ENCODE data around the gene HMCES. TPM values are rescaled to one million over a fixed set of nuclear protein-coding genes. Genes with fewer than 3 reads are reported as not detected.

Gene HMCES
- total RNA-seq, 2 experiments from 2014 or later, result 54.5 to 57.8 TPM

- peaks cover 3% of the 10 kb centered on the region for H3K36me3 Mint-ChIP-seq (ENCODE audit: low read depth)
- DNase-seq (peak; percentile 40), ATAC-seq (peak; percentile 32)
- no peak overlapping the region for H3K4me3 Mint-ChIP-seq
- POLR2A ChIA-PET, result interaction anchor here (1.8 to 8.3 kb wide), 3 partner anchors 11 to 133 kb away, joined by 5 to 108 read pairs (median 28); partner anchors contain the start of gene HMCES
- no peak for TF ChIP-seq CTCF (IDR thresholded peaks at IDR 0.05)
- peak overlapping the region; percentile 48 for H3K27ac Mint-ChIP-seq
- intact Hi-C loops (cut with micrococcal nuclease), result loop anchor here (5.0 kb wide), 1 partner anchor 35 kb away; the partner anchor contains the start of gene HMCES
- CTCF ChIA-PET, result interaction anchor here (0.5 to 1.2 kb wide), 3 partner anchors 29 to 498 kb away, joined by 3 to 4 read pairs (median 3); no protein-coding TSS in a partner anchor
- H3K9me3 Mint-ChIP-seq, result no peaks in the 10 kb centered on the region
- H3K27me3 Mint-ChIP-seq, result no peaks in the 10 kb centered on the region
- peaks cover 37% of the 10 kb centered on the region for H3K4me1 Mint-ChIP-seq (ENCODE audit: low read depth)
Measured at GRCh38 chr3:129312021-129312639, 33.5 kb downstream of the HMCES start.

- no peak overlapping the region for H3K27ac Mint-ChIP-seq
- peaks cover 3% of the 10 kb centered on the region for H3K36me3 Mint-ChIP-seq (ENCODE audit: low read depth)
- H3K9me3 Mint-ChIP-seq, result no peaks in the 10 kb centered on the region
- CTCF ChIA-PET, result no interaction called here
- TF ChIP-seq CTCF (IDR thresholded peaks at IDR 0.05), result no peak
- H3K27me3 Mint-ChIP-seq, result no peaks in the 10 kb centered on the region
- no peak for DNase-seq
- peaks cover 39% of the 10 kb centered on the region for H3K4me1 Mint-ChIP-seq (ENCODE audit: low read depth)
- ATAC-seq, result no peak
- H3K4me3 Mint-ChIP-seq, result peak overlapping the region; percentile 1
- POLR2A ChIA-PET, result interaction anchor here (1.0 to 8.3 kb wide), 5 partner anchors 12 to 126 kb away, joined by 3 to 108 read pairs (median 6); partner anchors contain the start of genes HMCES, IFT122 and MBD4
- intact Hi-C loops (cut with micrococcal nuclease), result loop anchor here (5.0 kb wide), 1 partner anchor 36 kb away; the partner anchor contains the start of gene HMCES
Measured at GRCh38 chr3:129312671-129313414, 34.2 kb downstream of the HMCES start.

GRCh38 chr3:129313415-129313664, 34.7 kb downstream of the HMCES start:
- TF ChIP-seq CTCF (IDR thresholded peaks at IDR 0.05), result no peak
- H3K4me1 Mint-ChIP-seq (ENCODE audit: low read depth), result peaks cover 39% of the 10 kb centered on the region
- intact Hi-C loops (cut with micrococcal nuclease), result loop anchor here (5.0 kb wide), 1 partner anchor 36 kb away; the partner anchor contains the start of gene HMCES
- H3K9me3 Mint-ChIP-seq, result no peaks in the 10 kb centered on the region
- ATAC-seq, result no peak
- ChIA-PET POLR2A (interaction anchor here (0.6 to 8.3 kb wide), 9 partner anchors 9 to 433 kb away, joined by 3 to 108 read pairs (median 4); partner anchors contain the start of genes HMCES, IFT122 and MBD4), CTCF (no interaction called here)
- H3K27ac Mint-ChIP-seq, result peak overlapping the region; percentile 52
- H3K36me3 Mint-ChIP-seq (ENCODE audit: low read depth), result peaks cover 3% of the 10 kb centered on the region
- no peak for DNase-seq
- H3K27me3 Mint-ChIP-seq, result no peaks in the 10 kb centered on the region
- peak overlapping the region; percentile 80 for H3K4me3 Mint-ChIP-seq

GRCh38 chr3:129313665-129314385, 35.2 kb downstream of the HMCES start:
- no peak for TF ChIP-seq CTCF (IDR thresholded peaks at IDR 0.05)
- peaks cover 1% of the 10 kb centered on the region for H3K36me3 Mint-ChIP-seq (ENCODE audit: low read depth)
- intact Hi-C loops (cut with micrococcal nuclease), result loop anchor here (5.0 kb wide), 1 partner anchor 37 kb away; the partner anchor contains the start of gene HMCES
- peak; percentile 22 for DNase-seq
- H3K27me3 Mint-ChIP-seq, result no peaks in the 10 kb centered on the region
- peak overlapping the region; percentile 52 for H3K27ac Mint-ChIP-seq
- ChIA-PET POLR2A (interaction anchor here (0.6 to 8.3 kb wide), 11 partner anchors 9 to 434 kb away, joined by 3 to 108 read pairs (median 4); partner anchors contain the start of genes CNBP, HMCES, IFT122 and MBD4), CTCF (interaction anchor here (1.3 kb wide), 1 partner anchor 70 kb away, joined by 3 read pairs; no protein-coding TSS in a partner anchor)
- ATAC-seq, result no peak
- peaks cover 35% of the 10 kb centered on the region for H3K4me1 Mint-ChIP-seq (ENCODE audit: low read depth)
- peak overlapping the region; percentile 80 for H3K4me3 Mint-ChIP-seq
- no peaks in the 10 kb centered on the region for H3K9me3 Mint-ChIP-seq
